Measurements from ENCODE around the gene NMT1. TPM values are rescaled to one million over a fixed set of nuclear protein-coding genes. Genes with fewer than 3 reads are reported as not detected.

Gene NMT1
- total RNA-seq, 1 donor from 2014 or later = 85.8 TPM

DNA sequence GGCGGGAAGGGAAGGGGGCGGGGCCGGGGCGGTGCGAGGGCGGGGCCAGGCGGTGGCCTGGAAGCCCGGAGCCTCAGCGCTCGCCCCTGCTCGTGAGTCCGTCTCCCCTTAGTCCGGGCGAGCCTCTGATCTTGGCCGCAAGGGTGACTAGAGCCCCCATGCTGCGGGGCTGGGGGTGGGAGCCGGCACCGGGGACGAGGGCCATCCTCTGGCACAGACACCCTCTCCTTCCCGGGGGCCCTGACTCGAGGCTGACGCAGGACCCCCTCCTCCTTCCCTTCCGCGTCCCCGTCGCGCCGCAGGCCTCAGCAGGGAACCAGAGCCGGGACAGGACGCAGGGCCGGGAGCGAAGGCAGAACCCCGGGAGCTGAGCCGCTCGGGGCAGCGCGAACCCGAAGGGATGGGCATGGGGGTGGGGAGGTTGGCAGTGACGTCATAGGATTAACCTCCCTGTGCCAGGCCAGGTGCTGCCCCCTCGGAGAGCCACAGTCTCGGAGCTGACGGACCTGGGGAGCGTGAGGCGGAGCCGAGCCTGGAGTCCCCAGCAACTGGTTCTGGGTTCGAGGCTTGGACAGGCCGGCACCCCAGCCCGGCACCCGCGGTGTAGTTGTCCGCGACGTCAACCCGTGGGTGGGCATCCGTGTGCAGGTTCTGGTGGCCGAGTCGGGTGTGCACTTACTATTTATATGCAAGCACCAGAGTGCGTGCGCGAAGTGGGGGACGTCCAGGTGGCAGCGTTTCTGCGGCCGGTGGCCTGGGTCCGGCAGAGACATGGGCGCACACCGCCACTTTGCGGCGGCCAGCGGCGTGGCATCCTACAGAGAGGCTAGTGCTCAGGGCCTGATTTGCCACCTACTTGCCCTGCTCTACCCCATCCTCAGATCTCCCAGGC is 71.7 kb downstream of the NMT1 start:
- Mint-ChIP-seq H3K27me3 (ENCODE audit: unreplicated experiment) (peaks cover 15% of the 10 kb centered on the region), H3K4me1 (ENCODE audit: unreplicated experiment) (no peaks in the 10 kb centered on the region), H3K9me3 (ENCODE audit: unreplicated experiment) (no peaks in the 10 kb centered on the region), H3K27ac (ENCODE audit: unreplicated experiment) (no peak overlapping the region), H3K36me3 (ENCODE audit: low read depth, unreplicated experiment) (no peaks in the 10 kb centered on the region), H3K4me3 (ENCODE audit: unreplicated experiment) (peak overlapping the region; percentile 82)
- peak; percentile 75 for DNase-seq (ENCODE audit: low spot score)
- TF ChIP-seq, protein P1, sequence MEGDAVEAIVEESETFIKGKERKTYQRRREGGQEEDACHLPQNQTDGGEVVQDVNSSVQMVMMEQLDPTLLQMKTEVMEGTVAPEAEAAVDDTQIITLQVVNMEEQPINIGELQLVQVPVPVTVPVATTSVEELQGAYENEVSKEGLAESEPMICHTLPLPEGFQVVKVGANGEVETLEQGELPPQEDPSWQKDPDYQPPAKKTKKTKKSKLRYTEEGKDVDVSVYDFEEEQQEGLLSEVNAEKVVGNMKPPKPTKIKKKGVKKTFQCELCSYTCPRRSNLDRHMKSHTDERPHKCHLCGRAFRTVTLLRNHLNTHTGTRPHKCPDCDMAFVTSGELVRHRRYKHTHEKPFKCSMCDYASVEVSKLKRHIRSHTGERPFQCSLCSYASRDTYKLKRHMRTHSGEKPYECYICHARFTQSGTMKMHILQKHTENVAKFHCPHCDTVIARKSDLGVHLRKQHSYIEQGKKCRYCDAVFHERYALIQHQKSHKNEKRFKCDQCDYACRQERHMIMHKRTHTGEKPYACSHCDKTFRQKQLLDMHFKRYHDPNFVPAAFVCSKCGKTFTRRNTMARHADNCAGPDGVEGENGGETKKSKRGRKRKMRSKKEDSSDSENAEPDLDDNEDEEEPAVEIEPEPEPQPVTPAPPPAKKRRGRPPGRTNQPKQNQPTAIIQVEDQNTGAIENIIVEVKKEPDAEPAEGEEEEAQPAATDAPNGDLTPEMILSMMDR (IDR thresholded peaks at IDR 0.05; ENCODE audit: unreplicated experiment) = peak; percentile 47

DNA sequence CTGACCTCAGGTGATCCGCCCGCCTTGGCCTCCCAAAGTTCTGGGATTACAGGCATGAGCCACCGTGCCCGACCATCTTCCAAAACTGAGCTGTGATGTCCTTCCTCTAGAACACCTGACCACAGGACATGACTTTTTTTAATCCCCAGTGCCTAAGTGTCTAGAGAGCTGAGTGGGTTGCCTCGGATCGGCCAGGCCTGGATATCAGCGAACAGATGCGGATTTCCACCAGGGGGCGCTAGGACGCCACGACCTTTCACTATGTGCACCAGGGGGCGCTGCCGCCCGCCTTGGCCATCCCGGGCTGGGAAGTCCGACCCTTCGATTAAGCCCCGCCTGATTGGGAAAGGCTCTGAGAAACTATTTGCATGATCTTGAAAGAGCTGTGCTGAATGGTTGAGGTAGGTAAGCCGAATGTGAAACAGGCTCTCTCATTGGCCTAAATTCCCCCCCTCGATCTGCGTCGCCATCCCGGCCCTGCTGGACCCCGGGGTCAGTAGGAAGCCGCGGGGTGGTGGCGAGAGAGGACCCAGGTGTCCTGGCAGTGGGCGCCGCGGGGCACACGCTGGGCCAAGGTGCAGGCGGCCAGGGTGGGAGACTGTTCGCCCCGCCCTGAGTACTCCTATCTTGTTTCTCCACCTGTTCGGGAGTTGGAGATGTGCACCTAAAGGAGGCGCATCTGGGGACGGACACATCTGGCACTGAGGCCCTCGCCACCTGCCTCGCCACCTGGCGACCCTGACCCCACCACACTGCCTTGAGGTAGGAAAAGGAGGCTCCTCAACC is 74.3 kb downstream of the NMT1 start, which contains the start of gene ACBD4:
Gene ACBD4, plus strand, starts transcription at position 496 of the 786 bp plus-strand sequence. CDS start 458 bp downstream, outside the sequence.
- Mint-ChIP-seq H3K9me3 (ENCODE audit: unreplicated experiment) (no peaks in the 10 kb centered on the region), H3K36me3 (ENCODE audit: low read depth, unreplicated experiment) (peaks cover 3% of the 10 kb centered on the region), H3K4me1 (ENCODE audit: unreplicated experiment) (no peaks in the 10 kb centered on the region), H3K27me3 (ENCODE audit: unreplicated experiment) (peaks cover 18% of the 10 kb centered on the region), H3K27ac (ENCODE audit: unreplicated experiment) (no peak within 1 kb of the TSS), H3K4me3 (ENCODE audit: unreplicated experiment) (peak within 1 kb of the TSS; percentile 68)
- DNase-seq (ENCODE audit: low spot score) = peak; percentile 99
- TF ChIP-seq, protein P1 (IDR thresholded peaks at IDR 0.05; ENCODE audit: unreplicated experiment) = peak; percentile 100

DNA sequence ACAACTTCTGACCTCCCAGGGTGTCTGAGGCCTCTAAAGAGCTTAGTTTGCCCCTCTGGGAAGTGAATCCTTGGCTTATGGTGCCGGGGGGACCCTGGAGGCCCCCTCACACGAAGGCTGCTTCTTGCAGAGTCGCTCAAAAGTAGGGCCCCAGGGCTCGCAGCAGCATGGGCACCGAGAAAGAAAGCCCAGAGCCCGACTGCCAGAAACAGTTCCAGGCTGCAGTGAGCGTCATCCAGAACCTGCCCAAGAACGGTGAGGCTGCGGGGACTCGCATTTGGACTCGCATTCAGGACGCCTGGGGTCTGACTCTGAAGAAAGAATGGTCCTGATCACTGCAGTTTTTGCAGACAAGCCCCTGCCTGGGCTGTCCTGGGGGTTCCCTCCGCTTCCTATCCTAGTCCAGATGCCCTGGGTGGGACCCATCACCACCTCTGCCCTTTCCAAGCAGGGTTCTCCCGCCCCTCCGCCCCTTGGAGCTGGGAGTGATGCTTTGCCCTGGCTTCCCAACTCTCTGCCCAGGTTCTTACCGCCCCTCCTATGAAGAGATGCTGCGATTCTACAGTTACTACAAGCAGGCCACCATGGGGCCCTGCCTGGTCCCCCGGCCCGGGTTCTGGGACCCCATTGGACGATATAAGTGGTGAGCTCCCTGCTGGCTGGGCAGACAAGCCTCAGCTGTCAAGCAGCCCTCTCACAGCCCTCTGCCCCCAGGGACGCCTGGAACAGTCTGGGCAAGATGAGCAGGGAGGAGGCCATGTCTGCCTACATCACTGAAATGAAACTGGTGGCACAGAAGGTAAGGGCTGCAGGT is 75.1 kb downstream of the NMT1 start:
- TF ChIP-seq, protein P1 (IDR thresholded peaks at IDR 0.05; ENCODE audit: unreplicated experiment) = no peak
- Mint-ChIP-seq H3K4me3 (ENCODE audit: unreplicated experiment) (peak overlapping the region; percentile 68), H3K9me3 (ENCODE audit: unreplicated experiment) (no peaks in the 10 kb centered on the region), H3K27ac (ENCODE audit: unreplicated experiment) (no peak overlapping the region), H3K4me1 (ENCODE audit: unreplicated experiment) (no peaks in the 10 kb centered on the region), H3K36me3 (ENCODE audit: low read depth, unreplicated experiment) (peaks cover 3% of the 10 kb centered on the region), H3K27me3 (ENCODE audit: unreplicated experiment) (peaks cover 14% of the 10 kb centered on the region)
- DNase-seq (ENCODE audit: low spot score) = no peak

DNA sequence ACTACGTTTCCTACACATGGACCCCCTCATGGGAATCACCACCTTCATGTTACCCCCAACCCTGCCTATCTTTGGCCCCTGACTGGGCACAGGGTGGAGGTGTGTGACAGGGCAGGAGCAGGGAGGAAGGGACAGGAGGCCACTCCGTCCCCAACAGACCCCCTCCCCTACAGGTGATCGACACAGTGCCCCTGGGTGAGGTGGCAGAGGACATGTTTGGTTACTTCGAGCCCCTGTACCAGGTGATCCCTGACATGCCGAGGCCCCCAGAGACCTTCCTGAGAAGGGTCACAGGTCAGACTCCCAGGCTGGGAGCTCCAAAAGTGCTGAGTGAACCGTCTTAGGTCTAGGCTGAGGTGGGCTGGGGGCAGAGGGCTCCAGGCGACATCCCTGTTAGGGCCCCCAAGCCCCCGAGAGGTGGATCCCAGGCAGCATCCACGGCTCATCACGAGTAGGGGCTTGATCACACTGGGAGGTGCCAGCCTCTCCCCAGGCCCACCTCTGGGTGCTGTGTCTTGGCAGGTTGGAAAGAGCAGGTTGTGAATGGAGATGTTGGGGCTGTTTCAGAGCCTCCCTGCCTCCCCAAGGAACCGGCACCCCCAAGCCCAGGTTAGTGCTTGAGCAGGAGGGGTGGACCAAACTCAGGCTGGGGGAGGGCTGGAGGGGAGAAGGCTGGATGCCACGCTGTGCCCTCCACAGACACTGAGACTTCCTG is 75.9 kb downstream of the NMT1 start:
- Mint-ChIP-seq H3K36me3 (ENCODE audit: low read depth, unreplicated experiment) (peaks cover 3% of the 10 kb centered on the region), H3K4me3 (ENCODE audit: unreplicated experiment) (no peak overlapping the region), H3K27me3 (ENCODE audit: unreplicated experiment) (peaks cover 11% of the 10 kb centered on the region), H3K4me1 (ENCODE audit: unreplicated experiment) (no peaks in the 10 kb centered on the region), H3K9me3 (ENCODE audit: unreplicated experiment) (no peaks in the 10 kb centered on the region), H3K27ac (ENCODE audit: unreplicated experiment) (no peak overlapping the region)
- TF ChIP-seq, protein P1 (IDR thresholded peaks at IDR 0.05; ENCODE audit: unreplicated experiment) = no peak
- DNase-seq (ENCODE audit: low spot score) = no peak

Data from endothelial cell (in vitro differentiated cells).